Endometrial microvascular endothelial cells (primary cell): ENCODE measurements around the gene PECR. TPM values are rescaled to one million over a fixed set of nuclear protein-coding genes. Genes with fewer than 3 reads are reported as not detected.
"Not testable (repeated sequence)": the region's sequence is repeated elsewhere in the genome, so short reads cannot be mapped to it uniquely, and the experiment has no call there.

Experiments
- in situ Hi-C: cut with HindIII; loops from 2 replicates; pipeline ENCODE4 v1.10.0; 2017; ENCODE audit warnings: low sequenced_read_pairs, low pct_unique_long_range_greater_than_20kb; ENCODE audit errors: inconsistent ontology term
- total RNA-seq: library from RNA; depleted of rRNA; stranded (reverse); fragments of >200 nt; gene quantifications from one replicate; pipeline ENCODE4 v1.2.3, GENCODE V29; 2015; ENCODE audit errors: inconsistent ontology term

PECR gene
- total RNA-seq, 1 donor from 2014 or later, result 3.5 TPM

GRCh38 chr2:216108310-216108966 is 26.8 kb upstream of the PECR start:
- in situ Hi-C loops, result no loop called here

- in situ Hi-C loops, result no loop called here
These were observed 26.2 kb upstream of the PECR start for GRCh38 chr2:216107760-216108159.

- in situ Hi-C loops, result no loop called here
These were observed 25.7 kb upstream of the PECR start for GRCh38 chr2:216107320-216107719.

GRCh38 chr2:216104691-216105090 is 23.1 kb upstream of the PECR start:
- in situ Hi-C loops, result no loop called here

GRCh38 chr2:216103213-216103612 is 21.6 kb upstream of the PECR start:
- in situ Hi-C loops, result no loop called here

GRCh38 chr2:216101109-216101508 is 19.5 kb upstream of the PECR start:
- in situ Hi-C loops, result no loop called here

- in situ Hi-C loops, result no loop called here
These were observed 17.1 kb upstream of the PECR start for GRCh38 chr2:216098421-216099334.

- in situ Hi-C loops, result no loop called here
These were observed 13.1 kb upstream of the PECR start for GRCh38 chr2:216094701-216095100.

GRCh38 chr2:216092646-216093045 is 11.0 kb upstream of the PECR start:
- in situ Hi-C loops, result no loop called here

GRCh38 chr2:216090369-216090786 is 8.8 kb upstream of the PECR start:
- in situ Hi-C loops, result no loop called here

GRCh38 chr2:216086207-216086893 is 4.7 kb upstream of the PECR start:
- in situ Hi-C loops, result no loop called here

- in situ Hi-C loops, result no loop called here
These were observed 2.9 kb upstream of the PECR start for GRCh38 chr2:216084547-216084946.

GRCh38 chr2:216083464-216084281 is 2.1 kb upstream of the PECR start:
- in situ Hi-C loops, result no loop called here

GRCh38 chr2:216082805-216083204 is 1.2 kb upstream of the PECR start:
- in situ Hi-C loops, result no loop called here

GRCh38 chr2:216082117-216082711 is 605 bp upstream of the PECR start:
- in situ Hi-C loops, result no loop called here

- in situ Hi-C loops, result no loop called here
These were observed 597 bp downstream of the PECR start for GRCh38 chr2:216081012-216081411.

GRCh38 chr2:216080048-216080447 is 1.6 kb downstream of the PECR start:
- in situ Hi-C loops, result not testable (repeated sequence)

GRCh38 chr2:216078776-216079175 is 2.8 kb downstream of the PECR start:
- in situ Hi-C loops, result no loop called here
